ENCODE results near the gene NIN.
A peak's percentile ranks its signal among the peaks of the same experiment; 100 is the strongest.

The NIN gene

DNA sequence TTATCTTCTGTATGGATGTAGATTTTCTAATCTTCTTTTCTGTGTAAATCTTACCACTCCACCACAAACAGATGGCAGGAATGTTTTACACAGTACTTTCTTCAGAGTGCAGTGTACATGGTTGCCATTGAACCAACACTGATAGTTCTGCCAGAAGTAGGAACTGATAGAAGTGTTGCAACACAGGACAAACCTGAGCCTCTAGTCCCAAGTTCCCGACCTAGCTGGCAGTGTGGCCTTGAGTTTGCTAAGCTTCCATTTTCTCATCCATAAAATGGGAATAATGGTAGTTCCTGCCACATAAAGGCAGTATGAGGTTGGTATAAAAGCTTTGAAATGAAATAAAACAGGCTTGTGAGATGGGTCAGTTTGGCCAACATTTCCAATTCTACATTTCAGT lies 112.0 kb downstream of the NIN start:
- TF ChIP-seq EGR1 (IDR thresholded peaks at IDR 0.05) (no peak), CEBPB (IDR thresholded peaks at IDR 0.05) (no peak), TEAD4 (IDR thresholded peaks at IDR 0.05) (no peak), EP300 (IDR thresholded peaks at IDR 0.05; ENCODE audit: borderline replicate concordance) (no peak), FOXM1 (IDR thresholded peaks at IDR 0.05; ENCODE audit: borderline replicate concordance, low read depth) (no peak), CREB1 (IDR thresholded peaks at IDR 0.05; ENCODE audit: low read depth) (no peak), TAF1 (IDR thresholded peaks at IDR 0.05; ENCODE audit: low read depth) (no peak), RAD21 (IDR thresholded peaks at IDR 0.05; ENCODE audit: low read depth) (no peak), REST (IDR thresholded peaks at IDR 0.05; ENCODE audit: low read depth) (no peak), TCF12 (IDR thresholded peaks at IDR 0.05; ENCODE audit: low read depth) (no peak), ZBTB7A (IDR thresholded peaks at IDR 0.05; ENCODE audit: low read depth) (no peak), NFIC (IDR thresholded peaks at IDR 0.05) (no peak), YY1 (IDR thresholded peaks at IDR 0.05; ENCODE audit: low read depth) (no peak)
- TF ChIP-seq, protein P1, sequence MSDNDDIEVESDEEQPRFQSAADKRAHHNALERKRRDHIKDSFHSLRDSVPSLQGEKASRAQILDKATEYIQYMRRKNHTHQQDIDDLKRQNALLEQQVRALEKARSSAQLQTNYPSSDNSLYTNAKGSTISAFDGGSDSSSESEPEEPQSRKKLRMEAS (IDR thresholded peaks at IDR 0.05) = no peak
- TF ChIP-seq, protein P2, sequence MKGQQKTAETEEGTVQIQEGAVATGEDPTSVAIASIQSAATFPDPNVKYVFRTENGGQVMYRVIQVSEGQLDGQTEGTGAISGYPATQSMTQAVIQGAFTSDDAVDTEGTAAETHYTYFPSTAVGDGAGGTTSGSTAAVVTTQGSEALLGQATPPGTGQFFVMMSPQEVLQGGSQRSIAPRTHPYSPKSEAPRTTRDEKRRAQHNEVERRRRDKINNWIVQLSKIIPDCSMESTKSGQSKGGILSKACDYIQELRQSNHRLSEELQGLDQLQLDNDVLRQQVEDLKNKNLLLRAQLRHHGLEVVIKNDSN (IDR thresholded peaks at IDR 0.05) = no peak

DNA sequence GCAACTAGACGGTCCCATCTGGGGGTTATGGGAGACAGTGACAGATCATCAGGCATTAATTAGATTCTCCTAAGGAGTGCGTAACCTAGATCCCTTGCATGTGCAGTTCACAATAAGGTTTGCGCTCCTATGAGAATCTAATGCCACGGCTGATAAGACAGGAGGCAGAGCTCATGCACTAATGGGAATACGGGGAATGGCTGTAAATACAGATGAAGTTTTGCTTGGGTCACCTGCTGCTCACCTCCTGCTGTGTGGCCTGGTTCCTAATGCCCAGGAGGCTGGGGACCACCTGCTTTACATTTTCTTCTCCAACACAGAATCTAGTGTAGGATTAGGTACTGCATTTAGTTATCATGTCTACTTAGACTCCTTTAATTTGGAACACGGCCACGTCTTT lies 113.2 kb downstream of the NIN start:
- TF ChIP-seq TCF12 (IDR thresholded peaks at IDR 0.05; ENCODE audit: low read depth) (no peak), TAF1 (IDR thresholded peaks at IDR 0.05; ENCODE audit: low read depth) (no peak), YY1 (IDR thresholded peaks at IDR 0.05; ENCODE audit: low read depth) (no peak), TEAD4 (IDR thresholded peaks at IDR 0.05) (no peak), RAD21 (IDR thresholded peaks at IDR 0.05; ENCODE audit: low read depth) (no peak), FOXM1 (IDR thresholded peaks at IDR 0.05; ENCODE audit: borderline replicate concordance, low read depth) (no peak), ZBTB7A (IDR thresholded peaks at IDR 0.05; ENCODE audit: low read depth) (no peak), EGR1 (IDR thresholded peaks at IDR 0.05) (no peak), EP300 (IDR thresholded peaks at IDR 0.05; ENCODE audit: borderline replicate concordance) (no peak)
- TF ChIP-seq, protein P1 (IDR thresholded peaks at IDR 0.05) = no peak

DNA sequence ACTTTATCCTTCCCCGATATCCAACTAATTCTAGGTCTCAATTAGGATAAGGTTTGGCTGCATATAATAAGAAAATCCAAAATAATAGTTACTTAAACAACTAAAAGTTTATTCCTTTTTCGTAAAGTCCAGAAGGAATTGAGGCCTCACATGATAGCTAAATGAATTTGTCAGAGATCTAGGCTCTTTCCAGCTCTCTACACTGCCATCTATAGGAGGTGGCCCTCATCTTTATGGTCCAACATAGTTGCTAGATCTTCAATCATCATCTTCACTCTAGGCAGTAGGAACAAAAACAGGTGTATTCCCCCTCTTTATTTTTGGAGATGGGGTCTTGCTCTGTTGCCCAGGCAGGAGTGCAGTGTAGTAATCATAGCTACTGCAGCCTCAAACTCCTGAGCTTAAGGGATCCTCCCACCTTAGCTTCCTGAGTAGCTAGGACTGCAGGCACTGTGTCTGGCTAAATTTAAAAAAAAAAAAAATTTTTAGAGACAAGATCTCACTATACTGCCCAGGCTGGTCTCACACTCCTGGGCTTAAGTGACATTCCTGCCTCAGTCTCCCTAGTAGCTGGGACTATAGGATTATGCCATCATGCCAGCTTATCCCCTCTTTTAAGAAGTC lies 116.4 kb downstream of the NIN start:
- TF ChIP-seq EP300 (IDR thresholded peaks at IDR 0.05; ENCODE audit: borderline replicate concordance) = no peak
- peak; percentile 71 for TF ChIP-seq RAD21 (IDR thresholded peaks at IDR 0.05; ENCODE audit: low read depth)

- TF ChIP-seq CREB1 (IDR thresholded peaks at IDR 0.05; ENCODE audit: low read depth) (no peak), RAD21 (IDR thresholded peaks at IDR 0.05; ENCODE audit: low read depth) (no peak), CEBPB (IDR thresholded peaks at IDR 0.05) (no peak), YY1 (IDR thresholded peaks at IDR 0.05; ENCODE audit: low read depth) (no peak), EGR1 (IDR thresholded peaks at IDR 0.05) (no peak), ZBTB7A (IDR thresholded peaks at IDR 0.05; ENCODE audit: low read depth) (no peak), TAF1 (IDR thresholded peaks at IDR 0.05; ENCODE audit: low read depth) (no peak), REST (IDR thresholded peaks at IDR 0.05; ENCODE audit: low read depth) (no peak), TEAD4 (IDR thresholded peaks at IDR 0.05) (no peak), FOXM1 (IDR thresholded peaks at IDR 0.05; ENCODE audit: borderline replicate concordance, low read depth) (no peak), EP300 (IDR thresholded peaks at IDR 0.05; ENCODE audit: borderline replicate concordance) (no peak), TCF12 (IDR thresholded peaks at IDR 0.05; ENCODE audit: low read depth) (no peak), NFIC (IDR thresholded peaks at IDR 0.05) (no peak)
- TF ChIP-seq, protein P2 (IDR thresholded peaks at IDR 0.05) = no peak
- TF ChIP-seq, protein P1 (IDR thresholded peaks at IDR 0.05) = no peak
Measured at GRCh38 chr14:50711043-50711442, 119.9 kb downstream of the NIN start.

DNA sequence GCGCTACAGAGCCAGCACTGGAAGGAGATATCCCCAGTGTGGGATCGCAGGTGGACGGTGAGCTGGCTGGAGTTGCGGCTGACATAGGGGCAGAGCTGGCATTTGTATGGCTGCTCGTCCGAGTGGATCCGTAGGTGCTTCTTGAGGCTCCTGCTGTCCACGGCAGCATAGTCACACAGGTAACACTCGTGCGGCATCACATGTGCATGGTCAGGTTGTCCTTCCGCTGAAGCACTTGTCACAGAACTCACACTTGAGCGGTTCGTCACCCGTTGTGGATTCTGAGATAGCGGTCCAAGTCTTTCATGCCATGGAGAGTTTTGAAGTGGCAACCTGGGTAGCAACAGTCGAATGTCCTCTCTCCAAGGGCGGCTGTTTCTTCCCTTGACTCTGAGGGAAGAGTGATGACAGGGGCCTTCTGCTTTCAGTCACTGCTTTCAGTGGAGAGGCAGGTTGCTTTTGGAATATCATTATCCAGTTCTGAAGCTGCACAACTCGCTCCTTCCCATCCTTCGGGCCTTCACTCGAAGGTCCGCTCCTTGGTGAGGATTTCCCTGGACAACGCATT lies 125.9 kb downstream of the NIN start:
- TF ChIP-seq EP300 (IDR thresholded peaks at IDR 0.05; ENCODE audit: borderline replicate concordance) = no peak
- no peak for TF ChIP-seq TEAD4 (IDR thresholded peaks at IDR 0.05)
- TF ChIP-seq TAF1 (IDR thresholded peaks at IDR 0.05; ENCODE audit: low read depth) = no peak
- no peak for TF ChIP-seq ZBTB7A (IDR thresholded peaks at IDR 0.05; ENCODE audit: low read depth)
- TF ChIP-seq REST (IDR thresholded peaks at IDR 0.05; ENCODE audit: low read depth) = no peak
- no peak for TF ChIP-seq EGR1 (IDR thresholded peaks at IDR 0.05)
- TF ChIP-seq FOXM1 (IDR thresholded peaks at IDR 0.05; ENCODE audit: borderline replicate concordance, low read depth) = no peak
- TF ChIP-seq, protein P2 (IDR thresholded peaks at IDR 0.05) = no peak
- TF ChIP-seq CEBPB (IDR thresholded peaks at IDR 0.05) = no peak
- TF ChIP-seq, protein P1 (IDR thresholded peaks at IDR 0.05) = no peak
- no peak for TF ChIP-seq RAD21 (IDR thresholded peaks at IDR 0.05; ENCODE audit: low read depth)
- no peak for TF ChIP-seq YY1 (IDR thresholded peaks at IDR 0.05; ENCODE audit: low read depth)
- no peak for TF ChIP-seq TCF12 (IDR thresholded peaks at IDR 0.05; ENCODE audit: low read depth)
- no peak for TF ChIP-seq NFIC (IDR thresholded peaks at IDR 0.05)
- TF ChIP-seq CREB1 (IDR thresholded peaks at IDR 0.05; ENCODE audit: low read depth) = no peak

All from Ishikawa (cell line).